MG63 (cell line): ENCODE measurements around the gene AP3M1. TPM values are rescaled to one million over a fixed set of nuclear protein-coding genes. Genes with fewer than 3 reads are reported as not detected.

Experiments used
- DNase-seq: peaks from one replicate; pipeline ENCODE4 v3.0.0-alpha.2; 2020
- H3K27me3 ChIP-seq: fragments of 250-450 bp; sonication (Bioruptor Pico); 2 replicates; pipeline ENCODE4 v1.5.1; 2020; ENCODE audit warnings: mild to moderate bottlenecking, moderate library complexity
- H3K36me3 ChIP-seq: fragments of 250-450 bp; sonication (Bioruptor Pico); 2 replicates; pipeline ENCODE4 v1.5.1; 2020; ENCODE audit warnings: mild to moderate bottlenecking, moderate library complexity
- H3K4me3 ChIP-seq: fragments of 250-450 bp; sonication (Bioruptor Pico); 2 replicates; pipeline ENCODE4 v1.5.1; 2020; ENCODE audit warnings: mild to moderate bottlenecking, moderate library complexity
- H3K9me3 ChIP-seq: fragments of 250-450 bp; sonication (Bioruptor Pico); 2 replicates; pipeline ENCODE4 v1.5.1; 2020; ENCODE audit warnings: mild to moderate bottlenecking, moderate library complexity
- total RNA-seq: library from RNA; depleted of rRNA; stranded (reverse); fragments of >200 nt; shearing (Covaris generic); gene quantifications from 2 replicates; pipeline ENCODE4 v1.2.3, GENCODE V29; 2014; ENCODE audit warnings: low replicate concordance

Gene AP3M1
- total RNA-seq, 1 experiment from 2014 or later, result 3.6 TPM

DNA sequence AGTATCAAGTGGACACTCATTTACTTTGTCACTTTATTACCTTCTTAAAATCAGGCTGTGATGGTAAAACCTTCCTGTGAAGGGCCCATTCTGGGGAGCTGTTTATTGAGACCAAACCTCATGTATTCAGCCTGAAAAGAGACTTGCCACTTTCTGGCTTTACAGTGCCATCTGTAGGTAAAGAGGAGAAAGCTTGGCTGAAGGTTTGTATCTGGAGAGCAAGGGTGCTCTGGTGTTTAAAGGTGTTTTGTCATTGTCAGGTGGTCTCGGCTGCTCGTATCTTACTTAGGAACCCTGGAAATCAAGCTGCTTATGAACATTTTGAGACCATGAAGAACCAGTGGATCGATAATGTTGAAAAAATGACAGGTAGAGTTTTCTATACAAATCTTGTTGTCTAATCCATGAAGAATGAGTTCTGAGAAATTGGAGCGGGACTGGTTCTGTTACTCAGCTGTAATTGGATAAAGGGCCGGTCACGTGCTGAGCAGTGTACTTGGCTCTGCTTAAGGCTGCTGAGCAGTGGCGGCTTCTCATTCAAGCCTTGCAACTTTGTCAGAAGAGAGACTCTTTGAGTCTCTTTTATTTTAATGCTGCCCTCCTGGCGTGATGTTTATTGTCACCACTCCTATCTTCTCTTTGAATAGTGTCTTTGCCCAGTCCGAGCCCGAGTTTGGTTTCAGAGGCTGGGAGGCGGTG is 46.9 kb downstream of the AP3M1 start:
- DNase-seq, result no peak
- Histone ChIP-seq H3K9me3 (no peaks in the 10 kb centered on the region), H3K27me3 (no peaks in the 10 kb centered on the region), H3K36me3 (peaks cover 83% of the 10 kb centered on the region), H3K4me3 (no peak overlapping the region)

DNA sequence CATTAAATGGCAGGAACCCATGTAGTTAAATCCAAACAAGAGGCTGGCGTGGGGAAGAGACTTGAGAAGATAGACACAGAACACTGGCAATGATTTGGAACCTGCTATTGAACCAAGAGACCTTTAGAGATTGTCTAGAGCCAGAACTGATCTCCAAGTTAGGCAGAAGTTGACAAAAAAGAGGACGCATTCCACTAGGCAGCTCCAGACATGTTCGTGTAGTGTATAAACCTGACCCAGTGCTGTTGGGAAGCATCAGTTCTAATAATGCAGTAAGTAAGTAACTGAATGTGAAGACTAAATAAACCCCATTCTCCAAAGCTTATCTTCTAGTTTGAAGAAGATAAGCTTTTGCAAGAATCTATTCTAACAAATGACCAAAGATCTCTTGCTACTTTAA is 50.8 kb downstream of the AP3M1 start:
- DNase-seq, result no peak
- H3K27me3 ChIP-seq, result no peaks in the 10 kb centered on the region
- H3K36me3 ChIP-seq, result peaks cover 88% of the 10 kb centered on the region
- no peak overlapping the region for H3K4me3 ChIP-seq
- H3K9me3 ChIP-seq, result no peaks in the 10 kb centered on the region

DNA sequence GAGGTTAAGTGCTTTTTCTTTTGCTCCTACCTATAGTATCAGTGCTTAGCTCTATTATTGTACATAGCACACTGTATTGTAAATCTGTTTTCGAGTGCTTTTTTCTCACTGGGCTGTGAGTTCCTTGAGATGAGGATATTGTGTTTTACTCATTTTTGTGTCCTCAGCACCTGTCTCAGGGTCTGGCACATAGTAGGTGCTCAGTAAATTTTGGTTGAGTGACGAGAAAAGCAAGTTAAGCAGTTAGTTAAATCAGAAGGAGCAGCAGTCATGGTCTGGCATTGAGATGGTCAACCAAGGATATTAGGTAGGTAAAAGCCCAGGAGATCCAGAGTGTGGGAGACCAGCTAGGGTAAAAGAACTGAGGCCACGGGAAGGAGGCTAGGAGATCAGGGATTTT is 51.2 kb downstream of the AP3M1 start:
- peaks cover 88% of the 10 kb centered on the region for H3K36me3 ChIP-seq
- H3K9me3 ChIP-seq, result no peaks in the 10 kb centered on the region

DNA sequence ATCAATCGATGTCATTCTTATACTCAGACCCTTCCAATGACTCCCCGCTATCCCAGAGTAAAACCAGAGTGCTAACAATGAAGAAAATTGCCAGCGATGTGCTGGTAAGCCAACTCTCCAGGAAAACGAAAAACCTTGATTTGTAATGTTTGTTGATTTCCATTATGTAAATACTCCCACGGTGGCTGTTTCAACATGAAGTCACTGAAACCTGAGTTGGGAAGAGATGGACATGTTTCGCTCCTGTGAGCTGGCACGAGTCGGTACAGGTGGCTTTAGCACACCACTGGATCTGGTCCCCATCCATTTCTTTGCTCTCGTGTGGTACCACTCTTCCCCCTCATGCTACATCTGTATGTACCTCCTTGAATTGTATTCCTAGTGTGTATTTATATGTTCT is 52.9 kb downstream of the AP3M1 start:
- no peak overlapping the region for H3K4me3 ChIP-seq
- H3K9me3 ChIP-seq, result no peaks in the 10 kb centered on the region
- H3K36me3 ChIP-seq, result peaks cover 88% of the 10 kb centered on the region
- H3K27me3 ChIP-seq, result no peaks in the 10 kb centered on the region
- DNase-seq, result no peak

More for the DNA sequence above, 51.2 kb downstream of the AP3M1 start:
- Histone ChIP-seq H3K4me3 (no peak overlapping the region), H3K27me3 (no peaks in the 10 kb centered on the region)
- DNase-seq, result no peak

DNA sequence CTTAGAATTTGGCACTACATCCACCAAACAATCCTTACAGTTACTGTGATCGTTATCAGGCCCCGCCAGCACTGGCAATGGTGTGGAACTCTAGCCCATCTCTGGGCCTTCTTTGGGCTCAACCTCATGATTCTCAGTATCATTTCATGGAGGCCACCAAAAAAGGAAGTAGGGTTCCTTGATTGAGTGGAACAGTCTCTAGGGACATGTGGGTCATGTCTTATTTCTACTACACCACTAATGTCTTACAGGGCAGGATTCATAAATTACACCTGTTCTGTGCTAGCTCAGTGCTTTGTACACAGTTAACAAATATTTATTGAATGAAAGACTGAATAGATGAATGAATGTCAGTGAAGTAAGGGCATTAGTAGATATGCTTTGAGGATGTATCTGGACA is 53.9 kb downstream of the AP3M1 start:
- H3K9me3 ChIP-seq, result no peaks in the 10 kb centered on the region
- H3K27me3 ChIP-seq, result no peaks in the 10 kb centered on the region
- H3K36me3 ChIP-seq, result peaks cover 94% of the 10 kb centered on the region
- no peak for DNase-seq
- H3K4me3 ChIP-seq, result no peak overlapping the region

DNA sequence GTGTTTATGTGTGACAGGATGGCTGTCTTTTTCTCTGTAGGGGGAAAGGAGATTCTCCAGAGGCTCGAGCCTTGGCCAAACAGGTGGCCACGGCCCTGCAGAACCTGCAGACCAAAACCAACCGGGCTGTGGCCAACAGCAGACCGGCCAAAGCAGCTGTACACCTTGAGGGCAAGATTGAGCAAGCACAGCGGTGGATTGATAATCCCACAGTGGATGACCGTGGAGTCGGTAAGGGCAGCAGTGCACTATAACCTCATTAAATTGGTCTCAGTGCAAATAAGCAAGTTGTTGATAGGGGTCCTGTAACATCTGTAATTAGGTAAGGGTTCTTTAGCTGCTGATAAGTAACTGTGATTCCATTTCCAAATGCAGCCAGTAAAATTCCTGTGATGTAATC is 56.4 kb downstream of the AP3M1 start:
- H3K27me3 ChIP-seq, result no peaks in the 10 kb centered on the region
- DNase-seq, result no peak
- H3K4me3 ChIP-seq, result no peak overlapping the region
- H3K9me3 ChIP-seq, result no peaks in the 10 kb centered on the region
- peaks cover 97% of the 10 kb centered on the region for H3K36me3 ChIP-seq

DNA sequence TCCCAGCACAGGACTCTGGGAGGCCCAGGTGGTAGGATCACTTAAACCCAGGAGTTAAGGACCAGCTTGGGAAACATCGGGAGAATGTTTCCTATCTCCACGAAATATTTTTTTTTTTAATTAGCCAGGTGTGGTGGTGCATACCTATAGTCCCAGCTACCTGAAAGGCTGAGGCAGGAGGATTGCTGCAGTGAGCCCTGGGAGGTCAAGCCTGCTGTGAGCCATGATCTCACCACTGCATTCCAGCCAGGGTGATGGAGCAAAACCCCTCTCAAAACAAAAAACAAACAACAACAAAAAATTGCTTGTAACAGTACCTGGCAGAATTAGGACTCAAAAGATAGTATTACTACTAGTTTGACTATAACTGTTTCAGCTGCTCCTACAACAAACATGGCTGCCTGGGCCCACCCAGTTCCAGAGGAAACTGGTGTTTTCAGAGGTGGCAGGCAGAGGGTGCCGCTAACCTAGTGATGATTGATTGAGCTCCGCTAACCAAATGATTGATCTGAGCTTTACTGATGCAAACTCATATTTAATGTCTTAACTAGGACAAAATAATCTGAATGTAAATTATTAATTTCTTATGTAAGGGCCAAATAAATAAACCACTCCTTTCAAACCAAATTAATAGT is 57.0 kb downstream of the AP3M1 start:
- Histone ChIP-seq H3K9me3 (no peaks in the 10 kb centered on the region), H3K27me3 (no peaks in the 10 kb centered on the region), H3K36me3 (peaks cover 97% of the 10 kb centered on the region), H3K4me3 (no peak overlapping the region)
- no peak for DNase-seq

DNA sequence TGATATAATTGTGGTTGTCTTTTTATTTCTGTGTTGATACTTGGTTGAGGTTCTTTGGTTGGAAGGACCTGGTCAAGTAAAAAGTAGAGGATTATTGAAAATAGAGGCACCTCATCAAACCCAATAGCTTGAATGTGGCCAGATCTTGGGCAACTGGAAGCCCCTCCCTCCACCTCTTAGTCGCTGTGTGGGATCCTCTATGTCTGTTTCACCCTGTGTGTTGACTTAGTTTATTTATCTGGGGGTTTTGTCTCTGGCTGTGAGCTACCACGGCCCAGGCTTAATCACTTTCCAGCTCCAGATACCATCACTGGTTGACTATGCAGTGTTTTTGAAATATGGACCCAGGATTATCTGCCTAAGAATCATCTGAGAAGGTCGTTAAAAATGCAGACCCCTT is 58.3 kb downstream of the AP3M1 start:
- Histone ChIP-seq H3K27me3 (no peaks in the 10 kb centered on the region), H3K9me3 (no peaks in the 10 kb centered on the region), H3K4me3 (no peak overlapping the region), H3K36me3 (peaks cover 96% of the 10 kb centered on the region)
- no peak for DNase-seq

DNA sequence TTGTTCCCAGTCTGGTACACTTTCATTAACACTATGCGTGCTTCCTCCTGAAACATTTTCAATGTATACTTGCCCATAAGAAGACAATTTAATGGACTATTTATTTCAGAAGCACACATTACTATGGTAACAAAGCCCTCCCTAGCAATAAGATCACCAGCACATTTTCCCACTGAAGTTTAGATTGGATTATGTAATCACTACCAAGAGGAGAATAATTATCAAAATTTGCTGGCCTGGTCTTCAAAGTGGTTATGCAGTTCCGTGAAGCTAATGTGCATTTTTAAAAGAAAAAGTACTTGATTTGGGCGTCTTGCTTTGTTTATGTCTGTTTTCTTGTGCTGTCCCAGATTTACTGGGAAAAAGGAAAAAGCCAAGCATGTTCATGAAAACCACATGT is 61.9 kb downstream of the AP3M1 start:
- H3K4me3 ChIP-seq, result no peak overlapping the region
- no peaks in the 10 kb centered on the region for H3K27me3 ChIP-seq
- H3K9me3 ChIP-seq, result no peaks in the 10 kb centered on the region
- DNase-seq, result no peak
- H3K36me3 ChIP-seq, result peaks cover 91% of the 10 kb centered on the region

DNA sequence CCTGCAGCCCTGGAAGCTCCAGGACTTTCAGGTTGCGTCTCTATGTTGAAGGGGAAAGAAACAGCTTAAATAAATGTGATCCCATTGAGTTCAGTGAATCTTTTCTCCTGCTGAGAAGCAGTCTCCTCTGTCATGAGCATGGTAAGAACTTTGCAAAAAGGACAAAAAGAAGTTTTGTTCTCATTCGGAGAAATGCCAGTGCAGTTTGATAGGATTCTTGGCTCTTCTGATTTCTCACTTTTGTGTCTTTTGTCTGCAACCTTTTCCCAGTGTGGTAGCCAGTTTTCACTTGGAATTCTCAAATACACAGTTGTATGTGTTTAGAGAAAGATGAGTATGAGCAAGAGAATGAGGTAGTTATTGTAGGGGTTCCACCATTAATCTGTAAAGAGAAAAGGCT is 64.3 kb downstream of the AP3M1 start:
- no peaks in the 10 kb centered on the region for H3K27me3 ChIP-seq
- H3K4me3 ChIP-seq, result no peak overlapping the region
- no peaks in the 10 kb centered on the region for H3K9me3 ChIP-seq
- H3K36me3 ChIP-seq, result peaks cover 92% of the 10 kb centered on the region
- DNase-seq, result no peak

DNA sequence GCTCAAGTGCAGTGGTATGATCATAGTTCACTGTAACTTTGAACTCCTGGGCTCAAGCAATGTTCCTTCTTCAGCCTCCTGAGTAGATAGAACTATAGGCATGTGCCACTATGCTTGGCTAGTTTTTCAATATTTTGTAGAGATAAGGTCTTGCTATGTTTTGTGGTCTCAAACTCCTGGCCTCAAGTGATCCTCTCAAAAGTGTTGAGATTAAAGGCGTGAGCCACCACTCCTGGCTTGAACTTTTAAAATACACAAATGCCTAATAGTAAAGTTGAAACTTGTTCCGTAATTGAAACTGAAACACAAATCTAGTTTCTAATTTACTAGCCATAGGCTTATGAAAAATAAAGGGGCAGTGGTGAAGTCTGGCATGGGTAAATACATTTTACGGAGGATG is 65.7 kb downstream of the AP3M1 start:
- DNase-seq, result no peak

DNA sequence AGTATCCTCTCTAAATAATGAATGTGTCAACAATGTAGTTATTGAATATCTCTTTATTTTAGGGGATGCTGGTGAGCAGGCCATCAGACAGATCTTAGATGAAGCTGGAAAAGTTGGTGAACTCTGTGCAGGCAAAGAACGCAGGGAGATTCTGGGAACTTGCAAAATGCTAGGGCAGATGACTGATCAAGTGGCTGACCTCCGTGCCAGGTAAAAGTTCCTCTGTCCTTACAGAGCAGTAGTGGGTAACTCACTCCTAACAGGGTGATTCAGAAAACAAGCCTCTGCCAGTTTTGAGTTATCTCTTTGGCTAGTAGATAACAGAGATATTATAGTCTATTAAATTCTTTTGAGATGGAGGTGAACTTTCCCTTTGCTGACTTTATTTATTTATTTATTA is 67.3 kb downstream of the AP3M1 start:
- Histone ChIP-seq H3K9me3 (no peaks in the 10 kb centered on the region), H3K4me3 (no peak overlapping the region), H3K27me3 (no peaks in the 10 kb centered on the region), H3K36me3 (peaks cover 74% of the 10 kb centered on the region)
- no peak for DNase-seq

More for the DNA sequence above, 65.7 kb downstream of the AP3M1 start:
- Histone ChIP-seq H3K9me3 (no peaks in the 10 kb centered on the region), H3K4me3 (no peak overlapping the region), H3K27me3 (no peaks in the 10 kb centered on the region), H3K36me3 (peaks cover 90% of the 10 kb centered on the region)

DNA sequence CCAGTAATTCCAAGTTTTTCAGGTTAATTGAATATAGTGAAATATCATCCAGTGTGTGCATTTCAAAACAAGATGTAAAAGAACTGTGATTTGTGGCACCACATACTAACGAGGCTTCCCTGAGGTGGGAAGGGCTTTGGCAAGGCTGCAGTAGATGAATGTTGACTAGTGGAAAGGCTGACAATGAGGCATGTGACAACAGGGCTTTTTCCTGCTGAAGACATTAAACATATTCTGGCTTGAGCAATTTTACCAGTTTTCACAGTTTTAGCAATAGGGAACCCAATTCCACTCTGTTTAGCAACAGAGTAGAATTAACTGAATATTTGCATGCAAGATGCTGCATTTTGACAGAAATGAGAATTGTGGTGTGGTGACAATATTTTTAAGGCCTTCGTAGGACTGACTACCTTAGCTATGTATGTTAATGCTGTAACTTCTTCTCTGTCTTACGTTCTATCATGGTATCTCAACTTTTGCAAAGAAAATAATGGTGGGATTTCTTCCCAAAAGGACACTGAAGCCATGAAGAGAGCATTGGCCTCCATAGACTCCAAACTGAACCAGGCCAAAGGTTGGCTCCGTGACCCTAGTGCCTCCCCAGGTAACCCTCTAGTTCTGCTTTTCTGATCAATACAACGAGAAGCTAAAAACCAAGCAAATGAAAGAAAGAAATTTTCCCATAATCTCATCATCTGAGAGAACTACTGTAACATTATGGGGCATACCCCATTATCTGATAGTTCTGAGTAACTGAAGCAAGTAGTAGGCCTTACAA is 68.5 kb downstream of the AP3M1 start:
- no peak for DNase-seq
- Histone ChIP-seq H3K4me3 (no peak overlapping the region), H3K36me3 (peaks cover 69% of the 10 kb centered on the region), H3K9me3 (no peaks in the 10 kb centered on the region), H3K27me3 (no peaks in the 10 kb centered on the region)

DNA sequence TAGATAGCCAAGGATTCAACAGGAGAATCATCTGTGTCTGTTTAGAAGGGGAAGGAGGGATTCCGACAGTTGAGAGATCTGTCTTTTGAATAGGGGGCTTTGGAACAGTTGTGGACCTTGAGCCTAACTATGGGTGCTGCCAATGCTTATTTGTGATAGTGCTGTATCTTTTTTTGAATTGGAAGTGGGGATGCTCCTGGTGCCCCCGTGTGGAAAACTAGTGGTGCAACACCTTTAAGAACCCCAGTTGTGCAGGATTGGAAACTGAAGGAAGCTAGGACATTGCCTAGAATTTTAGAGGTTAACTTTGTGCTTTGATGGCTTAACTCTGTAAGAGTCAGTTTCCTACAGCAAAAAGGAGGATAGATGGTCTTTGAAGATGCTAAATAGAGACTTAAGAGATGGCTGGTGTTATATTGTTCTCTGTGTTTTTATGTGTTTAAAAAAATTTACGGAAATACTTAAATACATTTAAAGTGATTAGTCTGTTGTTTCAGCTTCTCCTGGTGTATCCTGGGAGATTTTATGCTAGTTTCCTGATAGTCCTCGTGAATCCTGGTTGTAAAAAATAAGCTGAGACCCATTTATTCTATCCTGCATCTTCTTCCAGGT is 69.3 kb downstream of the AP3M1 start:
- H3K4me3 ChIP-seq, result no peak overlapping the region
- H3K9me3 ChIP-seq, result no peaks in the 10 kb centered on the region
- no peaks in the 10 kb centered on the region for H3K27me3 ChIP-seq
- peak; percentile 23 for DNase-seq
- H3K36me3 ChIP-seq, result peaks cover 69% of the 10 kb centered on the region

DNA sequence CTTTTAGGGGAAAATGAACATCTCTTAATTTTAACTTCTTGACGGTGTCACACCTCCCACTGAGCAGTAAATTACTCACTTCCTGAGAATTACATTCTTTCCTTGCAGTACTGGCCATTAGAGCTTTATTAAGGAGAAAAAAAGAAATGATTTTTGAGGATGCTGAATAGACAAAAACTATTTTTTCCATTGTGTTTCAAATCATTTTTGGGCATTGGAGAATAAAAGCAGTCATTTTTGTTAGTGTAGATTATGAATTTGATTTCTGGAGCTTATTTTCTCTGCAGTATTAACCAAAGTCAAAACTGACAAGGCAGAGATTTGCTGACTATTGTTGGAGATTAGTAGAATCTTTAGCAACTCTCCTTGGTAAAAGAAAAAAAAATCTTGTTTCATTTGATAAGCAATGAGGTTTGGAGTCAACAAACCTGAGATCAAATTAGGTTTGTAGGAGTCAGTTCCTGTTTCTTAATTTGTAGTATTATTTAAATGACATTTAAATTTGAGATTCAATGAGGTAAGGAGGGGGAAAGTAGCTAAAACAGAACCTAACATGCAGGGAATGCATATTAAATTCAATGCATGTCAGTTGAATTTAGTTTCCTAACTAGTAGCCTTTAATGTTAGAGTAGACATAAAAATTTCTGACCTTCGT is 70.6 kb downstream of the AP3M1 start:
- Histone ChIP-seq H3K9me3 (no peaks in the 10 kb centered on the region), H3K4me3 (no peak overlapping the region), H3K36me3 (peaks cover 71% of the 10 kb centered on the region), H3K27me3 (no peaks in the 10 kb centered on the region)
- no peak for DNase-seq

DNA sequence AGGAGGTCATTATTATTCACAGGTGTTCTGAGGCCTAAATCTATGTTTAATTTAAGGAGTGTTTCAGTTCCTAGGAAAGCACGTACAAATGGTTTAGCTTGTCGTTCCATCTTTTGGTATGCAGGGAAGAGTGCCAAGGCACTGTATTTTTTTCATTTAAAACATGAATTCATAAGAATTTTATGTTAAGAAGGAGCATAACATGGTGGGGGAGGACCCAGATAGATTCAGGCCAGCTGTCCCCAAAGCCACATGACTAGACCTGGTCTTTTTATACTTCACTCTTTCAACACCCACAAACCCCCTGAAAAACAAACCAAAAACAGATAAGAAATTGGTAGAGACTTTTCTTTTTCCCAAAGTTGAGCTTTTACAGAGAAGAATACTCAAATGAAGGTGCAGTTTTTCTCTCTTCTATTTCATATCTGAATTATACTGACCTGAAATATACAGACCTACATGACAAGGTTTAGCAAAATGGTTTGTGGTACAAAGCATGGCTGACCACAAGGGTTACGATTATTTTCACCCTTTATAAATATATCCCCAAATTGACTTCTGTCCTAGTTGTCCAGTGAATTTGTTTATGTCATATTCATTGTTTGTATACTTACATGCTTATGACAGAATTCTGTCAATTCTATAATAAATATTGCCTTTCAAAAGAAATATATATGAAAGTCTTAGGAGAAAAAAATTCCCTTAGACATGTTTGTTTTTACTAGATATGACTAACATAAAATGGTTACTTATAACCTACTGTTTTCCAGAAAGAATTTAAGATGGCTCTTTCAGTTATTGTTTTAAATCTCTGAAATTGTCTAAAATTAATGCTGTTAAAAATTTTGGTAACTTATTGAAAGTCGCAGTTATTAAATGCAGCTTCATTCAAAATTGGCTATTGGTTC is 71.3 kb downstream of the AP3M1 start:
- no peaks in the 10 kb centered on the region for H3K27me3 ChIP-seq
- no peak for DNase-seq
- H3K36me3 ChIP-seq, result peaks cover 73% of the 10 kb centered on the region
- no peak overlapping the region for H3K4me3 ChIP-seq
- no peaks in the 10 kb centered on the region for H3K9me3 ChIP-seq
